Endodermal cell (in vitro differentiated cells): ENCODE results near the gene ATF3. TPM values are rescaled to one million over a fixed set of nuclear protein-coding genes. Genes with fewer than 3 reads are reported as not detected.

ENCODE experiments used
- DNase-seq: peaks from one replicate; pipeline ENCODE4 v3.0.0-alpha.2; 2017
- H3K27ac ChIP-seq: 2 replicates; pipeline ENCODE4 v1.5.1; 2013; ENCODE audit warnings: mild to moderate bottlenecking, low read depth, low read length, moderate library complexity
- H3K27me3 ChIP-seq: 2 replicates; pipeline ENCODE4 v1.6.1; 2013; ENCODE audit warnings: mild to moderate bottlenecking, low read length, moderate library complexity; ENCODE audit not compliant: insufficient read depth, control insufficient read depth, poor library complexity, severe bottlenecking
- H3K36me3 ChIP-seq: 2 replicates; pipeline ENCODE4 v1.7.0; 2013; ENCODE audit warnings: mild to moderate bottlenecking, low read length, moderate library complexity; ENCODE audit not compliant: control insufficient read depth, insufficient read depth
- H3K4me1 ChIP-seq: one replicate; pipeline ENCODE4 v1.7.0; 2013; ENCODE audit warnings: low read length; ENCODE audit not compliant: control insufficient read depth, insufficient read depth
- H3K4me3 ChIP-seq: 2 replicates; pipeline ENCODE4 v1.5.1; 2013; ENCODE audit warnings: mild to moderate bottlenecking, low read length, moderate library complexity
- H3K9ac ChIP-seq: 2 replicates; pipeline ENCODE4 v1.6.1; 2013; ENCODE audit warnings: mild to moderate bottlenecking, low read length, moderate library complexity; ENCODE audit not compliant: poor library complexity, severe bottlenecking; ENCODE audit errors: extremely low read depth
- H3K9me3 ChIP-seq: 2 replicates; pipeline ENCODE4 v1.6.1; 2013; ENCODE audit warnings: mild to moderate bottlenecking, low read length, moderate library complexity; ENCODE audit not compliant: control insufficient read depth
- H3K27ac Mint-ChIP-seq: 2 replicates; pipeline ENCODE4 v1.8.0; 2020; ENCODE audit warnings: mixed read lengths
- H3K27me3 Mint-ChIP-seq: 2 replicates; pipeline ENCODE4 v1.8.0; 2021; ENCODE audit warnings: mild to moderate bottlenecking, mixed read lengths; ENCODE audit not compliant: insufficient read depth
- H3K36me3 Mint-ChIP-seq: 2 replicates; pipeline ENCODE4 v1.8.0; 2020; ENCODE audit warnings: low read depth, mixed read lengths
- H3K4me1 Mint-ChIP-seq: 2 replicates; pipeline ENCODE4 v1.8.0; 2020; ENCODE audit warnings: mixed read lengths
- H3K4me3 Mint-ChIP-seq: 2 replicates; pipeline ENCODE4 v1.8.0; 2020; ENCODE audit warnings: mild to moderate bottlenecking, moderate library complexity, mixed read lengths
- H3K9me3 Mint-ChIP-seq: 2 replicates; pipeline ENCODE4 v1.8.0; 2020; ENCODE audit warnings: mild to moderate bottlenecking, mixed read lengths
- whole genome bisulfite sequencing, 2 experiments: methylation state at CpG; one replicate each; pipeline versions ENCODE4 v1.1.5 to v1.1.7; 2013; ENCODE audit warnings: missing lambda C conversion rate in 2 of 2, mixed read lengths in 1 of 2; ENCODE audit not compliant: insufficient coverage in 1 of 2, insufficient read length in 1 of 2; 5-methylcytosine and 5-hydroxymethylcytosine counted together
- total RNA-seq, 2 donors: library from RNA; stranded (reverse); fragmentation: NEBNext Ultra II Directional in 1 of 2; extraction: Animal tissue kit (Norgen Biotek cat#: 25700) in 1 of 2; gene quantifications; 2 replicates in 1 of 2; 3 replicates in 1 of 2; pipeline ENCODE4 v1.2.1, GENCODE V29; 2021
- TF ChIP-seq, protein P1 (sequence below): fragments of 200-600 bp; sonication (generic); conservative IDR thresholded peaks from 2 replicates; pipeline ENCODE4 v1.5.0; 2021; ENCODE audit warnings: antibody characterized with exemption, mild to moderate bottlenecking

ATF3 gene
- total RNA-seq, 2 donors from 2014 or later, result 12.6 to 24.0 TPM

DNA sequence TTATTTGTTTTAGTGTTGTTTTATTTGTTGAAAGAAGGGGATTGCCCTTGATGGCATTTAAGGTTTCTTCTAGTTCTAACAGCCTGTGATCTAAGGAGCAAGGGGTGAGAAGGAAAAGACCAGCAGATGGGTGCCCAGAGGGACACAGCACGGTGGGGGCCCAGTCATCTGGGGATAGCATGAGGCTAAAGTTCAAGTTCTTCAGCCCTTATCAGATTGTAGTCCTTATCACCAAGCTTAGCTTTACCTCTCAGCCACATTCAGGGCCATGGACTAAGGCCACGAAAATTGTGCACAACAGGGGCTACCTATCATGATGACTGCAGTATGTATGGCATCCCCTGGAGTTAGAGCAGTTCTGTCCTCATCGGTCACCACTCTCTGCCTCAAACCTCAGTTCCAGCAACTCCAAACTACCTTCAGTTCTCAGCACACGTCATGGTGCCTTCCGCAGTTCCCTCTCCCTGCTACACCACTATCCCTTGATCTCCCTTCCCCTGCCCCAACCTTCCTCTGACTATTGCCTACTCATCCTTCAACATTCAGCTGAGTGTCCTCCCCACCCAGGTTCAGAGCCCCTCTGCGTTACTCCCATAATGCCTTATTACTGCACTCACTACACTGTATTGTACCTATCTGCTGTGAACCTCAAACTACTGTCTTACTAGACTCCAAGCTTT lies 36.4 kb downstream of the ATF3 start:
- Histone ChIP-seq H3K27ac (no peak overlapping the region), H3K9ac (no peak overlapping the region), H3K9me3 (peaks cover 9% of the 10 kb centered on the region), H3K36me3 (no peaks in the 10 kb centered on the region), H3K27me3 (no peaks in the 10 kb centered on the region), H3K4me3 (no peak overlapping the region), H3K4me1 (no peaks in the 10 kb centered on the region)
- Mint-ChIP-seq H3K4me3 (no peak overlapping the region), H3K27me3 (peaks cover 32% of the 10 kb centered on the region), H3K36me3 (no peaks in the 10 kb centered on the region), H3K4me1 (no peaks in the 10 kb centered on the region), H3K9me3 (peaks cover 10% of the 10 kb centered on the region), H3K27ac (no peak overlapping the region)
- TF ChIP-seq, protein P1, sequence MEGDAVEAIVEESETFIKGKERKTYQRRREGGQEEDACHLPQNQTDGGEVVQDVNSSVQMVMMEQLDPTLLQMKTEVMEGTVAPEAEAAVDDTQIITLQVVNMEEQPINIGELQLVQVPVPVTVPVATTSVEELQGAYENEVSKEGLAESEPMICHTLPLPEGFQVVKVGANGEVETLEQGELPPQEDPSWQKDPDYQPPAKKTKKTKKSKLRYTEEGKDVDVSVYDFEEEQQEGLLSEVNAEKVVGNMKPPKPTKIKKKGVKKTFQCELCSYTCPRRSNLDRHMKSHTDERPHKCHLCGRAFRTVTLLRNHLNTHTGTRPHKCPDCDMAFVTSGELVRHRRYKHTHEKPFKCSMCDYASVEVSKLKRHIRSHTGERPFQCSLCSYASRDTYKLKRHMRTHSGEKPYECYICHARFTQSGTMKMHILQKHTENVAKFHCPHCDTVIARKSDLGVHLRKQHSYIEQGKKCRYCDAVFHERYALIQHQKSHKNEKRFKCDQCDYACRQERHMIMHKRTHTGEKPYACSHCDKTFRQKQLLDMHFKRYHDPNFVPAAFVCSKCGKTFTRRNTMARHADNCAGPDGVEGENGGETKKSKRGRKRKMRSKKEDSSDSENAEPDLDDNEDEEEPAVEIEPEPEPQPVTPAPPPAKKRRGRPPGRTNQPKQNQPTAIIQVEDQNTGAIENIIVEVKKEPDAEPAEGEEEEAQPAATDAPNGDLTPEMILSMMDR, result no peak
- 92 to 96% methylated on average over 5 to 6 of the region's 6 CpGs for WGBS, 2 experiments
- no peak for DNase-seq

DNA sequence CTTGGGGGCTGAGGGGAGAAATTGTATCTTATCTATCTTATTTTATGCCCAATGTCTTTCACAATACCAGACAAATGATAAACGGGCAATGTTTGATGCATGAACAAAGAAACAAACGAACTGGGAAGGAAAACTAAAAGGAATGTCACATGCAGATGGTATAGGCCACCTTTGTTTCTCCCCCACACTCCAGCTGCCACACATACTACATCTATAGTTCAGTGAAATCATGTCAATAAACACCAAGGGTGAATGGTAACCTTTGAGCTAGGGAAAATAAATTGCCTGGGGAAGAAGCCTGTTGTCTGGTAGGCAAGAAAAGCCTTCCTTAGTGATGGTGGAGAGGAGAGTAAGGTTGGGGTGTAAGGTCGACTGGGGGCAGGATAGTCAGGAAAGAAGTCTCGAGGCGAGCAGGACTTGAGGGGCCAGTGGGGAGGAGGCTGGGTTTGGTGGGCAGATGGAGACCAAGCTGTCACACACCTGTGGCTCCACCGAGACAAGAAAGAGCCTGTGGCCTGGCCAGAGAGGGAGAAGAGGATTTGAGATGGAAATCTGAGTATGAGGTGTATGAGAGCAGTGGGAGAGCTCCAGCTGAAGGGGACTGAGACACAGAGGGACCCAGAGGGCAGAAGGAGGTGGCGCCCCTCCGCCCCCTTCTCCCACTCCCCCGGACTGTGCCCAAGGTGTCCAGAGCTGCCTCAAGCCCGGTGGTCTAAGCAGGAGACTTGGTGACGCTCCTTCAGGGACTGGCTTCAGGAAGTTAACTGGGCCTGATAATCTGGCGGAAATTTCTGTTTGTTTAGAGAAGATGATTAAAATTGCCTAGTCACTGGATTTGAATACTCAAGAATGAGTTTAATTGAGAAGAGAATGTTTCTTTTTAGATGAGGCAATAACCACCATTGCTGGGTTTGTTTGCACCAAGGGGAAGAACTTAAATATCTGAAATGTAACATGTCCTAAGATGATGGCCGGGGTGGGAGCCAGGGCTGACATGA lies 37.3 kb downstream of the ATF3 start:
- H3K27ac ChIP-seq, result no peak overlapping the region
- Mint-ChIP-seq H3K4me3 (no peak overlapping the region), H3K4me1 (peaks cover 5% of the 10 kb centered on the region), H3K36me3 (no peaks in the 10 kb centered on the region), H3K9me3 (peaks cover 10% of the 10 kb centered on the region), H3K27me3 (peaks cover 24% of the 10 kb centered on the region), H3K27ac (no peak overlapping the region)
- H3K27me3 ChIP-seq, result no peaks in the 10 kb centered on the region
- TF ChIP-seq, protein P1, result no peak
- H3K9me3 ChIP-seq, result peaks cover 9% of the 10 kb centered on the region
- no peaks in the 10 kb centered on the region for H3K4me1 ChIP-seq
- WGBS, 2 experiments, result 92 to 95% methylated on average over 9 to 13 of the region's 13 CpGs
- H3K9ac ChIP-seq, result no peak overlapping the region
- no peaks in the 10 kb centered on the region for H3K36me3 ChIP-seq
- H3K4me3 ChIP-seq, result no peak overlapping the region
- DNase-seq, result no peak

DNA sequence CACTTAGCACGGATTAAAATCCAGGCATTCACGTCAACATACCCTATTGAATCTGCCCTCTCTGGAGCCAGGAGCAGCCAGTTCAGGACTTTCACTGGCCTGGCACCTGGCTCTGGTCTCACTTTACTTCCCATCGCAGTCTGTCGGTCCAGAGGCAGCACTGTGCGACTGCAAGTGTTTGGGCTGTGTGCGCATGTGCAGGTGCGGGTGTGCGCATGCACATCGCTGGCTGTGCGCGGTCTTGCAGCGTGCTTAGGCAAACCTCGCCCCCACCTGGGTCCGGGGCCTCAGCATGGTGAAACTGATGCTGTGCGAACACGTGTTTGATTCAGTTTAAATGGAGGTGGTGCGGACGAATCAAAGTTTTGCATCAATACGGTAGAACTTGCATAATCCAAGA lies 38.0 kb downstream of the ATF3 start:
- peaks cover 10% of the 10 kb centered on the region for H3K9me3 Mint-ChIP-seq
- H3K36me3 Mint-ChIP-seq, result no peaks in the 10 kb centered on the region
- Histone ChIP-seq H3K36me3 (no peaks in the 10 kb centered on the region), H3K9ac (no peak overlapping the region), H3K9me3 (peaks cover 9% of the 10 kb centered on the region), H3K4me3 (no peak overlapping the region), H3K27ac (no peak overlapping the region), H3K4me1 (no peaks in the 10 kb centered on the region), H3K27me3 (no peaks in the 10 kb centered on the region)
- no peak for DNase-seq
- H3K4me3 Mint-ChIP-seq, result no peak overlapping the region
- no peak overlapping the region for H3K27ac Mint-ChIP-seq
- H3K27me3 Mint-ChIP-seq, result peaks cover 23% of the 10 kb centered on the region
- peaks cover 5% of the 10 kb centered on the region for H3K4me1 Mint-ChIP-seq
- TF ChIP-seq, protein P1, result no peak
- WGBS, 2 experiments, result 95 to 97% methylated on average over 16 to 19 of the region's 19 CpGs
